Measurements from ENCODE around the gene NRG3. TPM values are rescaled to one million over a fixed set of nuclear protein-coding genes. Genes with fewer than 3 reads are reported as not detected.

The NRG3 gene
- total RNA-seq, 1 donor from 2014 or later, result 1.6 TPM

GRCh38 chr10:82653244-82654155 is 778.5 kb downstream of the NRG3 start:
- Histone ChIP-seq H3K27me3 (no peaks in the 10 kb centered on the region), H3K9me3 (no peaks in the 10 kb centered on the region), H3K27ac (no peak overlapping the region), H3K36me3 (no peaks in the 10 kb centered on the region), H3K4me3 (no peak overlapping the region), H3K4me1 (no peaks in the 10 kb centered on the region)
- TF ChIP-seq CTCF (IDR thresholded peaks at IDR 0.05), result no peak
- intact Hi-C loops (cut with DNase I), result no loop called here
- DNase-seq (ENCODE audit: low spot score in 2 of 2), result no peak

DNA sequence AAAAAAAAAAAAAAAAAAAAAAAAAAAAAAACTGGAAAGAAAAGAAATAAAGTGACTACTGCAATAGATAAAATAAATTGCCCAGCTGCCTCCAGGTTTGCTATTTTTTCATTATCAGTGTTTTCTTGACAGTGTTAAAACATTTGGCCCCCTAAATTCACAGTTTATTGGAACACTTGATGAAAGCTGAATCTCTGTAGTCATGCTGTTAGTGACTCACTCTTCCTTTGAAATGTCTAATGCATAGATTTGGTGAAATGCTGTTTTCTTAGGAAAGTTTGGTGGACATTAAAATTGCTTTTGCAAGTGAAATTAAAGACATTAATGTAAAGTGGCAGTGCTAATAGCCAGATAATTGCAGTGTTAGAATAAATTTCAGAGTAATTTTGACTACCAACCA is 785.2 kb downstream of the NRG3 start:
- Histone ChIP-seq H3K4me1 (no peaks in the 10 kb centered on the region), H3K36me3 (no peaks in the 10 kb centered on the region), H3K27ac (no peak overlapping the region), H3K27me3 (no peaks in the 10 kb centered on the region), H3K9me3 (no peaks in the 10 kb centered on the region), H3K4me3 (no peak overlapping the region)
- TF ChIP-seq CTCF (IDR thresholded peaks at IDR 0.05), result no peak
- no peak for DNase-seq (ENCODE audit: low spot score in 2 of 2)
- intact Hi-C loops (cut with DNase I), result no loop called here

GRCh38 chr10:82660986-82661385 is 786.0 kb downstream of the NRG3 start:
- TF ChIP-seq CTCF (IDR thresholded peaks at IDR 0.05), result no peak
- DNase-seq (ENCODE audit: low spot score in 2 of 2), result no peak
- H3K27ac ChIP-seq, result no peak overlapping the region
- H3K36me3 ChIP-seq, result no peaks in the 10 kb centered on the region
- no peaks in the 10 kb centered on the region for H3K4me1 ChIP-seq
- no peaks in the 10 kb centered on the region for H3K9me3 ChIP-seq
- intact Hi-C loops (cut with DNase I), result no loop called here
- no peak overlapping the region for H3K4me3 ChIP-seq
- H3K27me3 ChIP-seq, result no peaks in the 10 kb centered on the region

DNA sequence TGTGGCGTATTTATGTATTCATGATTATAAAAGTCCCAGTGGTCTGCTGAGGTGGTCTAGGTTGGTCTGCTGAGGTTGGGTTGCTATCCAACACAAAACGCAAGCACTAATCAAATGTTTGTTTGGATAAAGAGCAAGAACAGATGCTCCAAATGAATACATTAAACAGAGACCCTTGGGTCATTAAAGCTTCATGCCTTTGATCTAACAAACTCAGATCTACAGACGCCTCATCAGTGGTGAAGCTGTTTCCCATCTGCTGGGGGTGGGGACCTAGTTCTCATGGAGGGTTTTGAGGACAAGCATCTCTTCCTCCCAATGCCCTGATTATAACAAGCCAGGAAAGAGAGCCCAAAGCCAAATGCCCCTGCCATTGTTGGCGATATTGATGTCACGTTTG is 786.7 kb downstream of the NRG3 start:
- no peak overlapping the region for H3K4me3 ChIP-seq
- no peaks in the 10 kb centered on the region for H3K4me1 ChIP-seq
- H3K27me3 ChIP-seq, result no peaks in the 10 kb centered on the region
- H3K9me3 ChIP-seq, result no peaks in the 10 kb centered on the region
- no peak for TF ChIP-seq CTCF (IDR thresholded peaks at IDR 0.05)
- DNase-seq (ENCODE audit: low spot score in 2 of 2), result no peak
- intact Hi-C loops (cut with DNase I), result no loop called here
- no peak overlapping the region for H3K27ac ChIP-seq
- H3K36me3 ChIP-seq, result no peaks in the 10 kb centered on the region

GRCh38 chr10:82668221-82668895 is 793.4 kb downstream of the NRG3 start:
- Histone ChIP-seq H3K27me3 (no peaks in the 10 kb centered on the region), H3K9me3 (no peaks in the 10 kb centered on the region), H3K4me3 (no peak overlapping the region), H3K27ac (peak overlapping the region; percentile 51 to 53), H3K4me1 (peaks cover 0 to 11% of the 10 kb centered on the region in 2 donors), H3K36me3 (no peaks in the 10 kb centered on the region)
- no peak for DNase-seq (ENCODE audit: low spot score in 2 of 2)
- intact Hi-C loops (cut with DNase I), result no loop called here
- no peak for TF ChIP-seq CTCF (IDR thresholded peaks at IDR 0.05)
